ENCODE results near the gene RHOBTB3.
A peak's percentile ranks its signal among the peaks of the same experiment; 100 is the strongest.
"Not testable (repeated sequence)": the region's sequence is repeated elsewhere in the genome, so short reads cannot be mapped to it uniquely, and the experiment has no call there.

RHOBTB3 gene

GRCh38 chr5:95821110-95822021 lies 90.2 kb downstream of the RHOBTB3 start:
- no peak for DNase-seq (ENCODE audit: low spot score)

DNA sequence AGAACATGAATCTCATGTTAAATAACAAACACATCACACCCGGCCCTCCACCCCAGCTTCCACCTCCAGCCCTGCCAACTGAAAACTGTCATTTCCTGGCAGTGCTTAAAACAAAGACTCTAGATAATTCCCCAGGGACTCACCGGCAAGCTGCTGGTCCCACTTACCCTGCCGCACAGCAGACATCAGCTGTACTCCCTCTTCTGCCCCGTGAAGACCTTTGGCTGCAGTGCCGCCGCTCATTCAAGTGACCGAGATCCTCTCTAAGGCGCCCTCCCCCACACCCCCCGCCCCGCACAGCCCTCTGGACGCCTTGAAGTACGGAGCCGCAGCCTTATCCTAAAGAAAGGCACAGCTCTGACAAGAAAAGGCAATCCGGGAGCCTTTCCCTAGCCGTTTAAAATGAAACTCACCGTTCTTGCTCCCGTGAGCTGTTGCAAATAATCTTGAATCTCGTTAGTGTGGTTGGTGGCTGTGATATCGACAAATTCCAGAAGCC lies 91.0 kb downstream of the RHOBTB3 start:
- DNase-seq (ENCODE audit: low spot score) = peak; percentile 57

- DNase-seq (ENCODE audit: low spot score) = peak; percentile 88
These were observed 91.5 kb downstream of the RHOBTB3 start, which contains the start of gene GLRX for GRCh38 chr5:95822542-95823181. GLRX (minus strand) TSS chr5:95822726; CDS start chr5:95822662, 64 bp downstream.

- DNase-seq (ENCODE audit: low spot score) = no peak
These were observed 92.1 kb downstream of the RHOBTB3 start for GRCh38 chr5:95823218-95823737.

DNA sequence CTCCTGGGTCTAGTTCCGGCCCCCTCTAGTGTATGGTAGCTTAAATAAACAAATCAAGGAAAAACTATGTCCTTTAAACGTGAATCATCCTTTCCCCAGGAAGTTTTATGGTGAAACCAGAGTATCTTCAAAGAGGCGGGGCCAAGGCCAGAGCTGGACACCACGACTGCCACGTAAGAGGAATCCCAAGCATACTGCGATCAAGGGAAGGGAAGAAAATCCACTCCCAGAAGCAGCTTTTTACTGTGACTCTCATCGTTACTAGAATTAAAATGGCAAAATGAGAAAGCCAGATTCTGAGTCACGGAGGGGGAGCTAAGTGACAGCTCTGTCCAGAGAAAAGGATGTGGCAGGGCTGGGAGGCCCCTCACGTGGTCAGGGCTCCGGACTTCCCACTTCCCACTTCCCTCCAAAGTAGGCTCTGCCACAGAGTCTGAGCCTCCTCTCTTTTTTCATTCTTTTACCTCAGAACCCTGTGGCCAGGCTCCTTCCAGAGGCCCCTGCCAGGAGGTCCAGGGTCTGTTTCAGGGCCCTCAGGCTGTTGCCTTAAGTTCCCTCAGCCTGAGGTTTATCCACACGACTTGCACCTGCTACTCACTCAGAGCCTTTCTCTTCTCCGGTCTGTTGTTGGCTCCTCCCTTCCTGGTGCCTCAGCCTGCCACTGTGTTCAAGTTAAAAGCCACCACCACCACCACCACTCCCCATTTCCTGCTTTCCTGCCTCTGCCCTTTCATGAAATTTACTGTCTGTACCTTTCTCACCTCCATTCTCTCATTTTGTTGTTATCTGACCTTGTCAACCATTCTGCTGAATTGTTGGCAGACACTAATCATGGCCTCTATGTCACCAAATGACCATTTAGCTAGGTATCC lies 92.8 kb downstream of the RHOBTB3 start:
- DNase-seq (ENCODE audit: low spot score) = peak; percentile 87

GRCh38 chr5:95824747-95825146 lies 93.6 kb downstream of the RHOBTB3 start:
- no peak for DNase-seq (ENCODE audit: low spot score)

DNA sequence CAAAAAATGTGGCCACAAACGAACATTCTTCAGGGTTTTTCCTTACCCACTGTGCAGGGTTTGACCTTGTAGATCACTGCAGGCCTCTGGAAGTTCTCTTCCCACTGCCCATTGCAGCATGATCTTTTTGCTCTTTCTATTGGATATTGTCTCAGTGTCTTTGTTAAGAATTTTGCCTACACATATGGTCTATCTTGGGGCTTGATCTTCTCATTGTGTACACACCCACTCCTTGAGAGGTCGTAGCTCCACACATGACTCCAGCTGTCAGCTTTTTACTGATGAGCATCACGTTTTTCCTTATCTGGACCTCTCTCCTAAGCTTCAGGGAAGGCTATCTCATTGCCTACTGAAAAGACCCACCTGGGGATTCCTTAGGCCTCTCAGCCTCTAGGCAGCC lies 94.4 kb downstream of the RHOBTB3 start:
- no peak for DNase-seq (ENCODE audit: low spot score)

DNA sequence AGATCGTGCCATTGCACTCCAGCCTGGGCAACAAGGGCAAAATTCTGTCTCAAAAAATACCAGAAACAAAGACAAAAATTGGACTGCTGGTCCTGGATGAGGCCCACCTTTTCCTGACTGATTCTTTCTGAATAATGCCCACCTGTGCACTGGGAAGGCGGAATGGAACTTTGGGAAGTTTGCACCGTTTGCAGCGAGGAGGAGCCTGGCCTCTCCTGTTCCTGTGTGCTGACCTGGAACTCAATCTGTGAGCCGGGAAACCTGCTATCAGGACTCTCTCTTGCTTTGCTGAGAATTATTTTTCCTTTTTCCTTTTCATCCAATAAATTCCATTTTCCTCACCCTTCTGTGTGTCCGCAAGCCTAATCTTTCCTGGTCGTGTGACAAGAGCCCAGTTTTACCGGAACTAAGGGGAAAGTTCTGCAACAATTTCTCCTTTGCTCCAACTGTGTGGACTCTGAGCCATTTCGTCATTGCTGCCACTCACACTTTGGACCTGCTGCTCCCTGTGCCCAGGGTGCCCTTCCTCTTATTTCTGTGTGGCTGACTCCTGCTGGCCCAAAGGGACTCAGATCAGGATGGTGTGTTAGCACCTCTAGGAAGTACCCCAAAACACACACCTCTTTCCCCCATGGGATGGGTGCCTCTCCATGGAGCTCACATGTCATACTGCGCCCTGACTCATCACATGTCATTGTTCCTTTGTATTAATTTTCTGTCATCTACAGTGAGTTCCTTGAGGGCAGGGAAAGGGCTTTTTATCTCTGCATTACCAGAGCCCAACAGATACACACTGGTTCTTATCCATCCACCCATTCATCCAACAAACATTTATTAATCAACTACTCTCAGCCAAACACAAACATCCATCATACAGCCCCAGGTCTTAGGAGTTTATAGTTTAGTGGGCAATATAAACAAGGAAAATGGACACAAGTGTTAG lies 96.1 kb downstream of the RHOBTB3 start:
- DNase-seq (ENCODE audit: low spot score) = no peak

GRCh38 chr5:95827892-95828246 lies 96.7 kb downstream of the RHOBTB3 start:
- no peak for DNase-seq (ENCODE audit: low spot score)

DNA sequence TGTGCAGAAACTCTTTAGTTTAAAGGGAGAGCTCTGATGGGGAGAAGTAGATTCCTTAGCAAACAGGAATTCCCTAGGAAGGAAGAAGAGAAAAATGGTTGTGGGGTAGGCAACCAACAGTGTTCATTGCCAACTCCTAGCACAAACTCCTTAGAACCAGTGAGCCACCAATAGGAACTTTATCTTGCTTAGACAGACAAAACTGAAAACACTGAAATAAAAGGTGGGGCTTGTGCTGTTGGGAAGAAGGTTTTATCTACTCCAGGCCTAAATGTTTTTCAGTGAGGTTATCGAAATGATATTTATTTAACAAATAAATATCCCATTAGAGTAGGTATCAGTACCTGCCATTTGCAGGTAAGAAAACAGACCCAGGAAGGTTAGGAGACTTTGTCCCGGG lies 99.1 kb downstream of the RHOBTB3 start:
- DNase-seq (ENCODE audit: low spot score) = no peak

DNA sequence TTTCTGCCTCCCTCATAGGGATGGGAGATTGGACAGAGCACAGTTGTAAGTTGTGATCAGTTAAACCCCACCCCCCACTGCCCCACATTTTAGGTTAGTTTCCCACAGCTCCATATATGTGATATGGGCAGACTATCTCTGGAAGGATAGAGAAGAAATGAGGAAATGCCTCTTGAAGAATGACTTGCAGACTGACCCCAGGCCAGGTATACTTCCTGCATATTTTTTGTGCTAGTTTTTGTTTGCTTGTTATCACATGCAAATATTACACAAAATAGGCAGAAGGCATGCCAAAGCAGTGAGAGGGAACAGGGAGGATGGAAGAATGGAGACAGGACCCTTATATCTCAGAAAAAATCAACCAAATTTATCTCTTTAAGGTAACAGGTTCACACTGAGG lies 101.5 kb downstream of the RHOBTB3 start:
- no peak for DNase-seq (ENCODE audit: low spot score)

GRCh38 chr5:95835682-95836385 lies 104.7 kb downstream of the RHOBTB3 start:
- no peak for DNase-seq (ENCODE audit: low spot score)

DNA sequence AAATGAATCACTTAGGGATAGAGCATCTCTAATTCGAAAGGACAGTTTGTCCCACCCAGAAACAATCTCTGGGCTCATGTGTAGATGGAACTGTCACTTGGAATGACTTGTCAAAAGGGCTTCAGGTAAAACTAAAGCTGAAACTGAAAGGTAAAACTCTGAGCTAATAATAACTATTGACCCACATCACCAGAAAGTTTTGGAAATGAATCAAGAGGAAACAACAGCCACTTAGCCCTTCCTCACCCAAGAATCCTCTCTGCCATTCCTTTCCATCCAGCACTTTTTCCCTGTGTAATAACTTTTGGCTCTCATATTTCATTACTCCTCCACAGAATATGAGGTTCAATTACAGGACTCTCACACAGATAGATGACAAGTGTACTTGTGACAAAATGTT lies 105.4 kb downstream of the RHOBTB3 start:
- DNase-seq (ENCODE audit: low spot score) = no peak

DNA sequence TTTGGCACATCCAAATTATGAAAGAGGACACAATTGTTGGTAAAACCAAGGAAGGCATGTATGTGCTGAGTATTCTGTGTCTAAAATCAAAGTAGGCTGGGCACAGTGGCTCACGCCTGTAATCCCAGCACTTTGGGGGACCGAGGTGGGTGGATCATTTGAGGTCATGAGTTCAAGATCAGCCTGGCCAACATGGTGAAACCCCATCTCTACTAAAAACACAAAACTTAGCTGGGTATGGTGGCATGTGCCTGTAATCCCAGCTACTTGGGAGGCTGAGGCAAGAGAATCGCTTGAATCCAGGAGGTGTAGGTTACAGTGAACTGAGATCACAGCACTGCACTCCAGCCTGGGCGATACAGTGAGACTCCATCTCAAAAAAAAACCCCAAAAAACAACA lies 105.8 kb downstream of the RHOBTB3 start:
- not testable (repeated sequence) for DNase-seq (ENCODE audit: low spot score)

DNA sequence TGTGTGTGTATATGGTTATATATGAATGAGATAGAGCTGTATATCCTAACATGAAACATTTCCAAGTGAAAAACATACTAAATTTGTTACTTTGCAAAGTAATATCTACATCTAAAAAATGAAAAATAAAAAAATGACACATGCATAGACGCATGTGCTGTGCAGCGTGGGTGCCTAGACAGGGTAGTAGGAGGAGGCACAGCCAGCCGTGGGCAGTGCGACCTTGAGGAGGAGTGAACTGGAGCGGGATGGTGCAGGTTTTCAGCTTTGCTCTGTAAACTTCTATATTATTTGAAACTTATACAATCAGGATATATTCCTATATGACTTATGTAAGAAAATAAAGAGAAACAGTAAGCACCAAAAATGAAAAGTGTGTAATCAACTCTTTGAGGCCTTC lies 106.4 kb downstream of the RHOBTB3 start:
- no peak for DNase-seq (ENCODE audit: low spot score)

DNA sequence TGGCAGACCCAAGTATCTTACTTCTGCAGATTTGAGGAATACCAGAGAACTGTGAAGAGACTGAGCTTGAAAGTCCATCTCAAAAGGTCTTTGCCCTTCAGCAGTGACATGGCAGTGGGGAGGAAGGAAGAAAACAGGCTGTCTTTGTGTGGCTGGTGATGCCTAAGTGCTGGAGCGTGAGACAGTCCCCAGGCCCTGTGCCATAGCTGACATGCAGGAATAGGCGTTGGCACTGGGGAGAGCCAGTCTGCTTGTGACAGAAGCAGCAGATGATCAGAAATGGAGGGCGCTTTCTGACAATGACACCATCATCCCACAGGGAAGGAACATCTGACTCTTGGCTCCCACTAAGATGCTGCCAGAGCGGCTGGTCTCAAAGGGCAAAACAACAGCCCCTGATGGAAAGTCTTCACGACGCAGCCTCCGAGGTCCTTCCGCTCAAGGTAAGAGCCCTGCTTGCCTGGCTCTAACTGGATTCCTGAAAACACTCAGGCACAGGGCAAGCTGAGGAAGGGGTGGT lies 106.9 kb downstream of the RHOBTB3 start:
- no peak for DNase-seq (ENCODE audit: low spot score)

GRCh38 chr5:95838556-95838955 lies 107.4 kb downstream of the RHOBTB3 start:
- no peak for DNase-seq (ENCODE audit: low spot score)

- no peak for DNase-seq (ENCODE audit: low spot score)
These were observed 108.5 kb downstream of the RHOBTB3 start for GRCh38 chr5:95839658-95840057.

GRCh38 chr5:95840956-95841705 lies 110.0 kb downstream of the RHOBTB3 start:
- DNase-seq (ENCODE audit: low spot score) = no peak
